GM12878 (cell line): Measurements from ENCODE around the gene P3H2. TPM values are rescaled to one million over a fixed set of nuclear protein-coding genes. Genes with fewer than 3 reads are reported as not detected.
A peak's percentile ranks its signal among the peaks of the same experiment; 100 is the strongest.

Experiments used
- ATAC-seq: fragments of 200-7000 bp; cut with Tn5 transposase; 3 replicates; pipeline ENCODE4 v1.9.1; 2020; ENCODE audit warnings: mild to moderate bottlenecking, moderate library complexity
- BruUV-seq: library from RNA; stranded (reverse); fragments of 400-500 nt; replicated peaks from 2 replicates; lab custom pipeline; 2021; lab: Mats Ljungman, UMichigan
- CTCF ChIA-PET: fragments of 300-600 bp; sonication (Branson Sonifier 250); formaldehyde crosslinking; extraction: SDS; loops from one replicate; lab custom pipeline; 2021; ENCODE audit warnings: inconsistent platforms; lab: Yijun Ruan, JAX
- POLR2A ChIA-PET: fragments of 350-600 bp; formaldehyde crosslinking; extraction: SDS; loops from one replicate; lab custom pipeline; 2021; ENCODE audit warnings: inconsistent platforms; lab: Charles Lee
- RAD21 ChIA-PET: fragments of 300-600 bp; sonication (Branson Sonifier 250); formaldehyde crosslinking; loops from one replicate; lab custom pipeline; 2023; ENCODE audit warnings: antibody characterized with exemption; ENCODE audit not compliant: unreplicated experiment; lab: Charles Lee
- SMC1A ChIA-PET: fragments of 300-600 bp; sonication (Branson Sonifier 250); formaldehyde crosslinking; loops from one replicate; lab custom pipeline; 2023; ENCODE audit not compliant: unreplicated experiment, uncharacterized antibody; lab: Charles Lee
- DNase-seq: peaks from one replicate; pipeline ENCODE4 v3.0.0-alpha.2; 2011; ENCODE audit warnings: low read depth, low spot score
- FAIRE-seq: peaks from 3 replicates; lab custom pipeline; 2011; peaks lifted over from hg19 to GRCh38; lab: Jason Lieb, UNC
- H2AFZ ChIP-seq: 2 replicates; pipeline ENCODE4 v1.6.0; 2011; ENCODE audit warnings: low read depth, low read length, control low read depth; ENCODE audit not compliant: control insufficient read depth
- H3K27ac ChIP-seq: 2 replicates; pipeline ENCODE4 v1.5.1; 2011; ENCODE audit warnings: control low read depth; ENCODE audit not compliant: control insufficient read depth, insufficient read depth
- H3K27me3 ChIP-seq, 2 experiments: replicated peaks in 1 of 2; 2 replicates each; pipeline versions ENCODE4 v1.6.0 to v1.6.1; 2011; ENCODE audit warnings: low read length in 1 of 2; ENCODE audit not compliant: control insufficient read depth in 2 of 2, insufficient read depth in 2 of 2
- H3K36me3 ChIP-seq, 2 experiments: 2 replicates each; pipeline ENCODE4 v1.5.1; 2011; ENCODE audit warnings: low read length in 1 of 2; ENCODE audit not compliant: control insufficient read depth in 2 of 2, insufficient read depth in 2 of 2
- H3K4me1 ChIP-seq: 2 replicates; pipeline ENCODE4 v1.6.1; 2011; ENCODE audit warnings: mild to moderate bottlenecking, low read length, moderate library complexity, mixed read lengths; ENCODE audit not compliant: control insufficient read depth, insufficient read depth
- H3K4me2 ChIP-seq: 2 replicates; pipeline ENCODE4 v1.6.0; 2011; ENCODE audit warnings: control low read depth; ENCODE audit not compliant: control insufficient read depth, insufficient read depth
- H3K4me3 ChIP-seq: fragments of 200-600 bp; sonication (generic); 2 replicates; pipeline ENCODE4 v1.5.1; 2016
- H3K79me2 ChIP-seq: 2 replicates; pipeline ENCODE4 v1.6.0; 2011; ENCODE audit warnings: low read length; ENCODE audit not compliant: control insufficient read depth, insufficient read depth
- H3K9ac ChIP-seq: 2 replicates; pipeline ENCODE4 v1.8.0; 2011; ENCODE audit warnings: low read length, control low read depth, mixed read lengths; ENCODE audit not compliant: control insufficient read depth, insufficient read depth
- H3K9me3 ChIP-seq: replicated peaks from 3 replicates; pipeline ENCODE4 v1.5.1; 2011; ENCODE audit warnings: mild to moderate bottlenecking, low read length; ENCODE audit not compliant: control insufficient read depth, insufficient read depth
- H4K20me1 ChIP-seq: 2 replicates; pipeline ENCODE4 v1.6.0; 2011; ENCODE audit not compliant: control insufficient read depth, insufficient read depth
- CBX3 ChIP-seq: fragments of 200-600 bp; sonication (generic); IDR thresholded peaks from 2 replicates; pipeline ENCODE4 v1.6.1; 2016; ENCODE audit warnings: low read depth, borderline replicate concordance
- E2F4 ChIP-seq: IDR thresholded peaks from 2 replicates; pipeline ENCODE4 v1.6.1; 2012; ENCODE audit warnings: low read depth, low read length, improper control_type of control experiment
- EED ChIP-seq: sonication (generic); IDR thresholded peaks from 2 replicates; pipeline ENCODE4 v1.6.1; 2016; ENCODE audit warnings: antibody characterized with exemption, low read depth
- ETV6 ChIP-seq, 2 experiments: fragments of 450-650 bp in 1 of 2; IDR thresholded peaks in 1 of 2; conservative IDR thresholded peaks in 1 of 2; 2 replicates each; pipeline ENCODE4 v1.6.1; 2014; ENCODE audit warnings: antibody characterized with exemption in 1 of 2, borderline replicate concordance in 1 of 2, low read depth in 1 of 2, mild to moderate bottlenecking in 1 of 2, moderate library complexity in 1 of 2
- JUNB ChIP-seq: IDR thresholded peaks from 2 replicates; pipeline ENCODE4 v1.6.1; 2016; ENCODE audit warnings: antibody characterized with exemption, mild to moderate bottlenecking
- KAT2A ChIP-seq: conservative IDR thresholded peaks from 2 replicates; pipeline ENCODE4 v1.6.1; 2011; ENCODE audit warnings: low read depth, low read length; ENCODE audit not compliant: control insufficient read depth
- MTA2 ChIP-seq: fragments of 450-650 bp; IDR thresholded peaks from 2 replicates; pipeline ENCODE4 v1.6.1; 2016; ENCODE audit warnings: low read depth, mild to moderate bottlenecking, moderate library complexity
- NFYA ChIP-seq: IDR thresholded peaks from 2 replicates; pipeline ENCODE4 v1.6.1; 2011; ENCODE audit warnings: low read depth, mild to moderate bottlenecking, low read length, improper control_type of control experiment, borderline replicate concordance
- RBBP5 ChIP-seq: fragments of 200-600 bp; sonication (generic); conservative IDR thresholded peaks from 2 replicates; pipeline ENCODE4 v1.6.1; 2016
- RCOR1 ChIP-seq: conservative IDR thresholded peaks from 2 replicates; pipeline ENCODE4 v1.6.1; 2012; ENCODE audit warnings: low read depth, low read length, improper control_type of control experiment
- SMARCA5 ChIP-seq: fragments of 450-650 bp; IDR thresholded peaks from 2 replicates; pipeline ENCODE4 v1.6.1; 2017; ENCODE audit warnings: mild to moderate bottlenecking
- SMC3 ChIP-seq: IDR thresholded peaks from 2 replicates; pipeline ENCODE4 v1.6.1; 2011; ENCODE audit warnings: low read length, improper control_type of control experiment, borderline replicate concordance
- SPI1 ChIP-seq: IDR thresholded peaks from 2 replicates; pipeline ENCODE4 v1.6.1; 2011; ENCODE audit warnings: low read depth, mild to moderate bottlenecking, low read length, moderate library complexity, borderline replicate concordance; ENCODE audit not compliant: insufficient read depth
- SRF ChIP-seq, 2 experiments: IDR thresholded peaks; 2 replicates each; pipeline ENCODE4 v1.6.1; 2011; ENCODE audit warnings: low read depth in 2 of 2, low read length in 2 of 2, mild to moderate bottlenecking in 1 of 2, moderate library complexity in 1 of 2
- ZNF217 ChIP-seq: fragments of 450-650 bp; IDR thresholded peaks from 2 replicates; pipeline ENCODE4 v1.6.1; 2017; ENCODE audit warnings: antibody characterized with exemption, mild to moderate bottlenecking
- ZNF274 ChIP-seq: IDR thresholded peaks from one replicate; pipeline ENCODE4 v1.8.0; 2011; ENCODE audit not compliant: insufficient read length, insufficient read depth
- WGBS: methylation state at CpG from one replicate; pipeline ENCODE4 v1.1.6; 2016; ENCODE audit warnings: low lambda C conversion rate; ENCODE audit not compliant: insufficient replicate concordance, insufficient coverage; ENCODE audit errors: missing lambda C conversion rate; 5-methylcytosine and 5-hydroxymethylcytosine counted together
- in situ Hi-C: fragments of 300-500 bp; cut with MboI; formaldehyde crosslinking; loops from 9 replicates; pipeline ENCODE4 v1.14.3; 2018; ENCODE audit warnings: mixed read lengths
- intact Hi-C: fragments of 100-400 bp; cut with micrococcal nuclease; formaldehyde crosslinking; loops from one replicate; pipeline ENCODE4 v1.14.2; 2022; ENCODE audit not compliant: unreplicated experiment
- polyA plus RNA-seq, 11 experiments: library from polyadenylated mRNA; depleted of rRNA in 4 of 11; unstranded in 6 of 11; stranded (reverse) in 5 of 11; fragments of >200 nt; fragmentation: Nextera tagmentation in 4 of 11; fragmentation: Illumina TruSeq in 1 of 11; extraction: Ambion mirVana in 4 of 11; extraction: Trizol in 1 of 11; gene quantifications; 1 replicate in 1 of 11; 2 replicates in 10 of 11; pipeline versions ENCODE4 v1.2.1 to v1.2.3, GENCODE V29; 2011 to 2016; ENCODE audit warnings: inconsistent platforms in 2 of 11, missing spikeins in 2 of 11, low read depth in 1 of 11
- total RNA-seq, 4 experiments: library from RNA; depleted of rRNA in 3 of 4; stranded (reverse); fragments of >200 nt in 3 of 4; fragmentation: Illumina TruSeq in 1 of 4; extraction: Trizol in 1 of 4; gene quantifications; 2 replicates each; pipeline versions ENCODE4 v1.2.1 to v1.2.3, GENCODE V29; 2013 to 2021

P3H2 gene
- total and polyA plus RNA-seq, 10 of the 15 experiments (the other 5 are each of a cell fraction or from before 2014, with no cell fraction given), result 27.0 to 97.6 (median 83.2) TPM

- no TSS peak for BruUV-seq
- intact Hi-C loops, result no loop called here
- Histone ChIP-seq H3K36me3 (no peaks in the 10 kb centered on the region), H3K9ac (no peak overlapping the region), H2AFZ (no peak overlapping the region), H4K20me1 (no peaks in the 10 kb centered on the region), H3K4me2 (no peak overlapping the region), H3K4me1 (peaks cover 4% of the 10 kb centered on the region; the same call in 1 of the 2 replicates), H3K4me3 (no peak overlapping the region), H3K79me2 (no peaks in the 10 kb centered on the region), H3K9me3 (no peaks in the 10 kb centered on the region), H3K27me3 (no peaks in the 10 kb centered on the region), H3K27ac (no peak overlapping the region)
- TF ChIP-seq SPI1 (peak; percentile 89), EED (peak; percentile 48; the same call in 1 of the 2 replicates), ETV6 (conservative IDR thresholded peaks at IDR 0.05 in 1 of 2, IDR thresholded peaks at IDR 0.05 in 1 of 2; ENCODE audit: borderline replicate concordance in 1 of 2, low read depth in 1 of 2) (0 out of 4 replicates have a peak, but pooled peaks of 1 of the 2 experiments have one; percentile 20), E2F4 (no peak), ZNF217 (no peak)
- DNase-seq, result peak; percentile 5
- peak; percentile 72 for ATAC-seq
- RAD21 ChIA-PET, result interaction anchor here (0.8 to 1.1 kb wide), 2 partner anchors 9 to 13 kb away, joined by 3 read pairs; no protein-coding TSS in a partner anchor
- POLR2A ChIA-PET, result no interaction called here
- no peak for FAIRE-seq
- CTCF ChIA-PET, result interaction anchor here (1.4 kb wide), 1 partner anchor 32 kb away, joined by 3 read pairs; no protein-coding TSS in a partner anchor
- in situ Hi-C loops, result no loop called here
- WGBS, result 41% methylated on average over 4 of the region's 4 CpGs
- SMC1A ChIA-PET, result interaction anchor here (0.8 to 3.7 kb wide), 5 partner anchors 13 to 216 kb away, joined by 3 to 23 read pairs (median 3); no protein-coding TSS in a partner anchor
Observed at GRCh38 chr3:190166948-190167347, 46.3 kb upstream of the P3H2 start.

GRCh38 chr3:190165253-190165652, 44.6 kb upstream of the P3H2 start:
- no peak for DNase-seq
- no peak overlapping the region for H3K9ac ChIP-seq
- no TSS peak for BruUV-seq
- ATAC-seq, result no peak
- peaks cover 4% of the 10 kb centered on the region; the same call in 1 of the 2 replicates for H3K4me1 ChIP-seq
- no peaks in the 10 kb centered on the region for H4K20me1 ChIP-seq
- TF ChIP-seq SMARCA5 (no peak), NFYA (no peak), JUNB (no peak), ZNF274 (no peak), SMC3 (no peak), RCOR1 (no peak), CBX3 (no peak), KAT2A (no peak), E2F4 (no peak), SRF (IDR thresholded peaks at IDR 0.05; ENCODE audit: low read depth in 2 of 2, low read length in 2 of 2) (no peak), RBBP5 (no peak), MTA2 (no peak)
- TF ChIP-seq, all 136 proteins: peak for 0
- no peaks in the 10 kb centered on the region for H3K36me3 ChIP-seq
- intact Hi-C loops, result no loop called here
- H3K27me3 ChIP-seq, result no peaks in the 10 kb centered on the region
- CTCF ChIA-PET, result no interaction called here
- H3K4me2 ChIP-seq, result no peak overlapping the region
- no peaks in the 10 kb centered on the region for H3K9me3 ChIP-seq
- RAD21 ChIA-PET, result interaction anchor here (0.6 kb wide), 1 partner anchor 60 kb away, joined by 3 read pairs; no protein-coding TSS in a partner anchor
- POLR2A ChIA-PET, result no interaction called here
- no peak overlapping the region for H3K27ac ChIP-seq
- in situ Hi-C loops, result no loop called here
- SMC1A ChIA-PET, result no interaction called here
- H3K4me3 ChIP-seq, result no peak overlapping the region
- no peak overlapping the region for H2AFZ ChIP-seq
- no peak for FAIRE-seq
- no peaks in the 10 kb centered on the region for H3K79me2 ChIP-seq
